Uterus (tissue), 2 donors: ENCODE results near the gene SLBP.
A peak's percentile ranks its signal among the peaks of the same experiment; 100 is the strongest.

ENCODE experiments used
- CTCF ChIP-seq, 4 experiments: fragments of 200-600 bp in 2 of 4; fragments of 450-650 bp in 2 of 4; sonication (generic) in 2 of 4; IDR thresholded peaks; one replicate each; pipeline ENCODE4 v1.5.1; 2016 to 2019; ENCODE audit warnings: antibody characterized with exemption in 4 of 4, mild to moderate bottlenecking in 2 of 4, moderate library complexity in 1 of 4
- POLR2A ChIP-seq, 2 donors: fragments of 450-650 bp; IDR thresholded peaks; one replicate each; pipeline ENCODE4 v1.6.1; 2016; ENCODE audit warnings: antibody characterized with exemption in 2 of 2, mild to moderate bottlenecking in 1 of 2, moderate library complexity in 1 of 2

- peak; percentile 86 to 96 (median 90) for TF ChIP-seq CTCF (IDR thresholded peaks at IDR 0.05)
- TF ChIP-seq POLR2A (IDR thresholded peaks at IDR 0.05) = no peak
These were observed 14.2 kb upstream of the SLBP start for GRCh38 chr4:1726146-1726934.
